ENCODE results near the gene LRRC1. TPM values are rescaled to one million over a fixed set of nuclear protein-coding genes. Genes with fewer than 3 reads are reported as not detected.

Gene LRRC1
- total and polyA plus RNA-seq, 2 donors (not counting 3 experiments of a cell fraction or from before 2014, with no cell fraction given): 5.6 to 11.7 TPM

GRCh38 chr6:53809691-53810090 is 14.9 kb downstream of the LRRC1 start:
- Histone ChIP-seq H3K9ac (replicated peaks; ENCODE audit: extremely low read depth, insufficient read depth, low read length) (no peak overlapping the region), H2AFZ (ENCODE audit: low read depth, low read length) (no peak overlapping the region), H3K27ac (ENCODE audit: insufficient read depth, low read depth, low read length) (no peak overlapping the region), H3K79me2 (ENCODE audit: control insufficient read depth, insufficient read depth, low read length) (peaks cover 14% of the 10 kb centered on the region), H3K36me3 (ENCODE audit: control insufficient read depth in 2 of 2, extremely low read depth in 1 of 2, insufficient read depth in 2 of 2, low read length in 2 of 2) (no peaks in the 10 kb centered on the region), H4K20me1 (replicated peaks; ENCODE audit: control insufficient read depth, extremely low read depth, insufficient read depth, low read length) (no peaks in the 10 kb centered on the region), H3K9me1 (replicated peaks; ENCODE audit: control insufficient read depth, extremely low read depth, insufficient read depth, low read length) (no peaks in the 10 kb centered on the region), H3K27me3 (ENCODE audit: control insufficient read depth in 2 of 2, insufficient read depth in 2 of 2, low read length in 2 of 2) (no peaks in the 10 kb centered on the region), H3K4me1 (ENCODE audit: control insufficient read depth, extremely low read depth, insufficient read depth, low read length) (peaks cover 8% of the 10 kb centered on the region), H3K4me3 (replicated peaks in 1 of 3; ENCODE audit: insufficient read depth in 1 of 3, low read depth in 1 of 3, low read length in 3 of 3) (no peak overlapping the region), H3K9me3 (replicated peaks; ENCODE audit: control insufficient read depth, insufficient read depth, low read length) (no peaks in the 10 kb centered on the region), H3K4me2 (ENCODE audit: insufficient read depth, low read length) (no peak overlapping the region)
- TF ChIP-seq JUN (IDR thresholded peaks at IDR 0.05; ENCODE audit: borderline replicate concordance, insufficient read depth, insufficient read length, low read depth) (no peak), EZH2 (IDR thresholded peaks at IDR 0.05; ENCODE audit: borderline replicate concordance, low read depth, low read length, severe bottlenecking) (no peak), POLR2A (IDR thresholded peaks at IDR 0.05; ENCODE audit: low read depth, low read length) (no peak), FOS (IDR thresholded peaks at IDR 0.05; ENCODE audit: borderline replicate concordance, insufficient read depth, low read length) (no peak), POLR2AphosphoS5 (IDR thresholded peaks at IDR 0.05; ENCODE audit: insufficient read depth, low read depth, low read length) (no peak), MYC (IDR thresholded peaks at IDR 0.05; ENCODE audit: low read depth, low read length) (no peak), GATA2 (IDR thresholded peaks at IDR 0.05; ENCODE audit: insufficient read depth, insufficient read length, low read depth, low read length) (no peak)
- TF ChIP-seq, protein P1, sequence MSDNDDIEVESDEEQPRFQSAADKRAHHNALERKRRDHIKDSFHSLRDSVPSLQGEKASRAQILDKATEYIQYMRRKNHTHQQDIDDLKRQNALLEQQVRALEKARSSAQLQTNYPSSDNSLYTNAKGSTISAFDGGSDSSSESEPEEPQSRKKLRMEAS (IDR thresholded peaks at IDR 0.05; ENCODE audit: insufficient read depth, insufficient read length): no peak
- TF ChIP-seq, protein P2, sequence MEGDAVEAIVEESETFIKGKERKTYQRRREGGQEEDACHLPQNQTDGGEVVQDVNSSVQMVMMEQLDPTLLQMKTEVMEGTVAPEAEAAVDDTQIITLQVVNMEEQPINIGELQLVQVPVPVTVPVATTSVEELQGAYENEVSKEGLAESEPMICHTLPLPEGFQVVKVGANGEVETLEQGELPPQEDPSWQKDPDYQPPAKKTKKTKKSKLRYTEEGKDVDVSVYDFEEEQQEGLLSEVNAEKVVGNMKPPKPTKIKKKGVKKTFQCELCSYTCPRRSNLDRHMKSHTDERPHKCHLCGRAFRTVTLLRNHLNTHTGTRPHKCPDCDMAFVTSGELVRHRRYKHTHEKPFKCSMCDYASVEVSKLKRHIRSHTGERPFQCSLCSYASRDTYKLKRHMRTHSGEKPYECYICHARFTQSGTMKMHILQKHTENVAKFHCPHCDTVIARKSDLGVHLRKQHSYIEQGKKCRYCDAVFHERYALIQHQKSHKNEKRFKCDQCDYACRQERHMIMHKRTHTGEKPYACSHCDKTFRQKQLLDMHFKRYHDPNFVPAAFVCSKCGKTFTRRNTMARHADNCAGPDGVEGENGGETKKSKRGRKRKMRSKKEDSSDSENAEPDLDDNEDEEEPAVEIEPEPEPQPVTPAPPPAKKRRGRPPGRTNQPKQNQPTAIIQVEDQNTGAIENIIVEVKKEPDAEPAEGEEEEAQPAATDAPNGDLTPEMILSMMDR (IDR thresholded peaks at IDR 0.05; ENCODE audit: extremely low read depth in 1 of 2, insufficient read depth in 1 of 2, low read depth in 1 of 2, low read length in 2 of 2): no peak
- no TSS peak for BruUV-seq (replicated peaks)
- ChIA-PET CTCF (interaction anchor here (2.4 kb wide), 1 partner anchor 146 kb away, joined by 12 read pairs; no protein-coding TSS in a partner anchor), POLR2A (no interaction called here)
- no peak for FAIRE-seq
- intact Hi-C loops (cut with micrococcal nuclease): no loop called here
- dilution Hi-C loops (cut with MboI; ENCODE audit: extremely low pct_ligation_motif_present, low sequenced_read_pairs): no loop called here
- DNase-seq (ENCODE audit: low read depth, low spot score): no peak
